Measurements from ENCODE around the gene ACTA1. TPM values are rescaled to one million over a fixed set of nuclear protein-coding genes. Genes with fewer than 3 reads are reported as not detected.
A peak's percentile ranks its signal among the peaks of the same experiment; 100 is the strongest.
"Not testable (repeated sequence)": the region's sequence is repeated elsewhere in the genome, so short reads cannot be mapped to it uniquely, and the experiment has no call there.

ACTA1 gene
- total RNA-seq, 1 donor, result not detected

GRCh38 chr1:229410692-229411433 is 23.0 kb downstream of the ACTA1 start:
- peak in 2 of 3 donors; percentile 46 to 56 for DNase-seq (ENCODE audit: low read depth in 2 of 3, low spot score in 2 of 3)

DNA sequence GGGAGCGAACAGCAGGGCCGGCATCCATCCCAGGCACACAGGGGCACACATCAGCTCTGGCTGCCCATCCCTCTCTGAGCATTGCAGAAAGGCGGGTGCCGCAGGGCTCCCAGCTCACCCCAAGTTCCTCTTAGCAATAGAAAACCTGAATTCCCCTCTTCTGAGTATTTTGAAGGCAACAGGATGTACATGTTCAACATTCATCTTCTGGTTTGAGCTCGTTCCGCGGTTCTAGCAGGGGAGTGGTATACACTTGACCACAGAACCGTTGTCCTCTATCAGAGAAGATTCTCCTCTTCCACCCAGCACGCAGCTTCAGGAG is 23.6 kb downstream of the ACTA1 start:
- DNase-seq (ENCODE audit: low read depth in 2 of 3, low spot score in 2 of 3), result peak in 2 of 3 donors; percentile 32 to 57

DNA sequence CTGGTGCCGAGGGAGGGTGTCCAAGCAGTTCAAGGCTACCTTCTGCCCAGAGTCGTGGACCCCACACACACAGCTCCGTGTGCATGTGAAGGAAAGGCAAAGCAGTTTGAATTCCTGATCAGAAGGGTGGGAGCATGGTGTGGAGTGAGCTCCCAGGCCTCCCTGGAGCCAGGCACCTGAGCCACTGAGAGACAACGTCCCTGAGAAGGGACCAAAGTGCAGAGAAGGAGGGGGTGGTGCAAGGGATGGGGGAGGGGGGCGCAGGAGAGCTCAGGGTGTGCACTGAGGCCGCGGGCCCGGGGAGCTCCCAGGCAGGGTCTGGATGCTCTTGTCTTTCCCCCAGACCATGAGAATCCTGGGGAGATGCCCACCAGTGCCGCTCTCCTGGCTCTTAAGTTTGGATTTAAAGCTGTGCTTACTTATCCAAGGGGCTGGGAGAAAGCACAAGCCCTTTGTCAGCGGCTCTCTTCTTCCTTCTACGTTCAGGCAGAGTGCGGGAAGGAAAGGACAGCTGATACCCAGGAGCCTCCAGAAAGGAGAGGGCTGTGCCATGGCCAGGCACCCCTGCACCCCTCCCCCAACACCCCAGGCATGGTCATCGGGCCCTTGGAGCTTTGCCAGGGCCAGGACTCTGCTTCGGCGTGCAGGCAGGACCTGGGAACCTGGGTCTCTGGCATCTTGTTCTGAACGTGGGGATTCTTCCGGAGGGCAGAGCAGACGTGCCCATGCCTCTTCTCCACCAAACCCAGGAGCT is 24.1 kb downstream of the ACTA1 start:
- DNase-seq (ENCODE audit: low read depth in 2 of 3, low spot score in 2 of 3), result no peak

GRCh38 chr1:229408458-229409037 is 25.3 kb downstream of the ACTA1 start:
- DNase-seq (ENCODE audit: low read depth in 2 of 3, low spot score in 2 of 3), result no peak

DNA sequence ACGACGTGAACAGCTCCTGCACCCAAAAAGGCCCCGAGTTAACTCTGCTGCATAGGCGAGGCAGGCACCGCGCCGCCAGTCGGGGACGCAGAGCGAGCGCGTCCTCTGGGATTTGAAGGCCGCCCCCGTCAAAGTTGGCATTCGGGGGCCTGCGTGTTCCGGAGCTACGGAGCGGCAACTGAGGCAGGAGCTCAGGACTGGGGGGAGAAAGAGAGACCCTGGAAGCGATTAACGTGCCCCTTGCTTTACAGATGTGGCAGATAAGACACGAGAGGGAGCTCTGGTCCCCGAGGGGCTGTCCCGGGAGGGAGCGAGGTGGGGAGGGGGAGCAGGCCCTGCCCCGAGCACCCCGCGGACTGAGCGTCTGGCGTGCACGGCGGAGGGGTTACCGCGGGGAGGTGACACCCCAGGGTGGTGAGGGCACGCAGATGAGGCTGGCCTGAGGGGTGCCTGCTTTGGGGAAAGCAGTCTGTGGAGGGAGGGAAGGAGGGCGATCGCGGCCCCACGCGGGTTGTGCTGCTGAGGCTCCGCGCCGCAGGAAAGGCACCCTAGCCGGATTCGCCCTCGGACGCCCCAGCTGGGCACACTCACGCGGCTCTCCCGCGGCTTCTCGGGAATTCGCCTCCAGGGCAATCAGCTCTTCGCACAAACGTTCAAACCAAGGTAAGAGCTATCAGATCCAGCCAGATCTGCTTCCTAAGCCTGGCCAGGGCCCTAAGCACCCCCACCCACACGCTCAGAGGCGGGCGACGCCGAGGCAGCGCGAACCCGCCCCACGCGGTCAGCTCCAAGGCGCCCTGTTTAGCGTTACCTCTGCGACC is 26.5 kb downstream of the ACTA1 start:
- DNase-seq (ENCODE audit: low read depth in 2 of 3, low spot score in 2 of 3), result peak in 1 of 3 donors; percentile 16

GRCh38 chr1:229406798-229407197 is 27.1 kb downstream of the ACTA1 start:
- DNase-seq (ENCODE audit: low read depth in 2 of 3, low spot score in 2 of 3), result peak in 1 of 3 donors; percentile 15

DNA sequence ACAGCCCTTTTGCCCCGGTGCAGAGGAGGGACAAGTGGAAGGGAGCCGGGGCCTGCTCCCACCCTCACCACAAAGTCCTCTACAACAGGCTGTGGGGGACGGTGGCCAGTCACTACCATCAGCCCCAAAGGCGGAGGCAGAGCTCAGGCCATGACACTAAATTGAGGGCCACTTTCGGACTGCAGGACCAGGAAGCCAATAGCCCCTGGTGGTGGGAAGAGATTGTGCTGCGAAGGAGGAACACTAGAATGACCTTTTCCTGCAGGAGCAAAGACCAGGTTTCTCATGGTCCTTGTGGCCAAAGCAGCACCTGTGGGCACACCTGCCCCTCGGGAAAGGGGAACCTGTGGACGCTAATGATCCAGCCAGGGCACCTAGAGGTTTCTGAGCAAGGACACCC is 30.3 kb downstream of the ACTA1 start:
- DNase-seq (ENCODE audit: low read depth in 2 of 3, low spot score in 2 of 3), result no peak

- no peak for DNase-seq (ENCODE audit: low read depth in 2 of 3, low spot score in 2 of 3)
Observed at GRCh38 chr1:229402993-229403392, 30.9 kb downstream of the ACTA1 start.

GRCh38 chr1:229402329-229402728 is 31.6 kb downstream of the ACTA1 start:
- not testable (repeated sequence) for DNase-seq (ENCODE audit: low read depth in 2 of 3, low spot score in 2 of 3)

DNA sequence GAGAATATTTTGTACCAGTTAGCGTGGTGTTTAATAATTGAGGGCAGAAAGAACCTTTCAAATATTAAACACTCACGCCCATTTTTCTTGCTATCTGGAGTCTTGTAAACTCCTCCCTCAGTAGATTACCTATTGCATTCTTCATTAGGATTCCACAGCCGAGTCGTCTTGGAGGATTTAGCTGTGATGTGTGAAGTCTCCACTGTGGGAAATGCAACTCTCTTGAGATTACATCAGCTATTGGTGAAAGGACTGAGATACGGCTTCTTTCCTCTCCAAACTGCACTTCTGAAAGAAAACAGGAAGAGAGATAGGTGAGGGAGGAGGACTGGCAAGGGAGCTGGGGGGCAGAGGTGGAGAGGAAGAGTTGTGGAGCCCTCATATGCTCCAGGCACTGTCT is 36.1 kb downstream of the ACTA1 start:
- no peak for DNase-seq (ENCODE audit: low read depth in 2 of 3, low spot score in 2 of 3)

DNA sequence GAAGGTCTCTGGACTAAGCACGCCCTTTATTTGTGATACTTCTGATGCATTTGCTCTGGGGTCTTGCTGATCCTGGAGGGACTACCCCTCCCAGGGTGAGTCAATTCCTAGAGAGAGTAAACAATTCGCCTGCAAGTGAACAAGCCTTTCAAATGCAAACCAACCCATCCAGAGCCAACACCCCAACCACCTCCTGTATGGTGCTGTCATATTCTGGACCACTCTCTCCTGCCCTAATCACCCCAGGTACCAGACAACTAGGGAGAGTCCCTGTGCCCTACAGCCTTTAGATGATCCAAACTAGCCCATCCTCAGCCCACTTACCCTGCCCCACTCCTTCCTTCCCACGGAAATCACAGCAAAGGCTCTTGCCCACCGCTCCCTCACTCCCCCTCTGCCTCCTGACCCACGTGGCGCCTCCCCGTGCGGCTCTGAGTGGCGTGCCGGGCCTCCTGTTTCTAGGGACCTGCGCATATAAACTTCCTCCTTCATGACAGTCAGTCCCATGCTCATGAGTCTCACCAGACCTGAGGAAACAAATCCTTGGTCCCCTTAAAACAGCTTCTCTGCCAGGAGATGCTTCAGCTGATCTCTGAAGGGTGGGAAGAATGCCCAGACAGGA is 37.2 kb downstream of the ACTA1 start:
- DNase-seq (ENCODE audit: low read depth in 2 of 3, low spot score in 2 of 3), result peak in 1 of 3 donors; percentile 19

GRCh38 chr1:229394517-229394916 is 39.4 kb downstream of the ACTA1 start:
- DNase-seq (ENCODE audit: low read depth in 2 of 3, low spot score in 2 of 3), result not testable (repeated sequence)

DNA sequence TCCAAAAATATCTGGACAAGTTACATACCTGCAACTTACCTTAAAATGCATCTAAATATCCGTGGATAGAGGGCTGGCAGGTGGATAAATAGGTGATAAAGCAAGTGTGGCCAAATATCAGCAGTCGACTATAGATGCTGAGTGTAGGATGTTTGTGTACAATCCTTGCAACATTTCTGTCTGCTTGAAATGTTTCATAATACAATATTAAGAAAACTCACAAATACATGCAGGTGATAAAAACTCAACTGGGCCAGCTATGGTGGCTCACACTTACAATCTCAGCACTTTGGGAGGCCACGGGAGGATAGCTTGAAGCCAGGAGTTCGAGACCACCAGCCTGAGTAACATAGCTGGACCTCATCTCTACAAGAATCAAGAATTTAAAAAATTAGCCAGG is 41.0 kb downstream of the ACTA1 start:
- no peak for DNase-seq (ENCODE audit: low read depth in 2 of 3, low spot score in 2 of 3)

DNA sequence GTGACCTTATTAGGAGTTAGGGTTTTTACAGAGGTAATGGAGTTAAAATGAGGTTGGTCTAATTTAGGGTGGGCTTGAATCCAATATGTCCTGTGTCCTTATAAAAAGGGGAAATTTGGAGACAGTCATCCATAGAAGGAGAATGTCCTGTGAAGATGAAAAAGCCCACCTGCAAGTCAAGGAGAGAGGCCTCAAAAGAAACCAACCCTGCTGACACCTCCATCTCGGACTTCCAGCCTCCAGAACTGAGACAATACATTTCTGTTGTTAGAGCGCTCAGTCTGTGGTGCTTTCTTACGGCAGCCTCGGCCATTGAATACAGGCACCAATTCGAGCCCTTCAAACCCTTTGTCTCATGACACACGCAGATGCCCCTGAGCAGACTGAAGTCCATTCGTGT is 43.8 kb downstream of the ACTA1 start:
- DNase-seq (ENCODE audit: low read depth in 2 of 3, low spot score in 2 of 3), result no peak

DNA sequence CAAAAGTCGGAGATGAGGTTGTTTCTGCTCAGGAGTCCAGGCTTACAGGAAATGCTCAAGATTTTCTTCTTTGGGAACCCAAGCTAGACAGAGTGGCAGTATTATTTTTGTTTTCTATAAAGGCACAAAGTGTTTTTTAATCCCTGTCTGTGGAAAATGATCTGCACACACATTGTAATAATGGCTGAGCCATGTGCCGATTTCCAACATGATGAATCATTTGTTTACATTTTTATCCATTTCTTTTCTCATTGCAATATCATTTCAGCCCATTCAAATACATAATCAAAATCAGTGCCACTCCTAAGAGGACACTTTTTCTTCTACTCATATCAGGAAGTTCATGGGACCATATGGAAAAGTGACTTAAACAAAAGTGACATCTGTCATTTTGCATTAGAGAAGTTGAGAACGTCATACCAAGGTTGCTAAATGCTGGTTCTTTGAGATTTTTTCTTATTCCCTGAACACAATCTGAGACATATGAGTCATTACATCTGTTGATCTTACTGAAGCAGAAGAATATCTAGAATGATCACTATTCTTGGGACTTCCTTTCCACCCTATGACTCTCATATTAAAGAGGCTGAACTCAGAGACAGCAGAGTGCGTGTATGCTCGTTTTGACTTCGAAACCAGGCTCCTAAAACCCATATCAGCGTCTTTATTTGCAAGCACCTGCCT is 44.9 kb downstream of the ACTA1 start:
- DNase-seq (ENCODE audit: low read depth in 2 of 3, low spot score in 2 of 3), result no peak

DNA sequence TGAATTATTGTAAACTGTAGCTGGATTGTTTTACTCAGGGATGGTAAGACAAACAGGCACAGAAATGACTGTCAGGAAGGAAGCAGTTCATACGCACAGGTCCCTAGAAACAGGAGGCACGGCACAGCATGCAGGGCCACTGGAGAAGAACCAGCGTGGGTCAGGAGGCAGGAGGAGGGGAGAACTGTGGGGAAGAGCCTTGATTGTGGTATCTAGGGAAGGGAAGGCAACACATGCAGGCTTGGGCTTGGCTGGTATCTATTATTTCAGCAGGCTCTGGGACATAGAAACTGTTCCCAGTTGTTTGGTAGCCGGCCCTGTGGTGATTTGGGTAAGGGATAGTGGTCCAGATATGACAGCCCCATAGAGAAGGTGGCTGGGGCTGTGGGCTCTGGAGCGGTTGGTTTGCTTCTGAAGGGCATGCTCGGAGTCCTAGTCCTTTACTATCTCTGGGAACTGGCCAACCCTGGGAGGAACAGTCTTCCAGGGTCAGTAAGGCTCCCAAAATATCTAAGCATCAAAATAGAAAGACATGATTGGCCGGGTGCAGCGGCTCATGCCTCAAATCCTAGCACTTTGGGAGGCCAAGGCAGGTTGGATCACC is 47.9 kb downstream of the ACTA1 start:
- DNase-seq (ENCODE audit: low read depth in 2 of 3, low spot score in 2 of 3), result no peak

- no peak for DNase-seq (ENCODE audit: low read depth in 2 of 3, low spot score in 2 of 3)
Observed at GRCh38 chr1:229384822-229385221, 49.1 kb downstream of the ACTA1 start.

- DNase-seq (ENCODE audit: low read depth in 2 of 3, low spot score in 2 of 3), result no peak
Observed at GRCh38 chr1:229383961-229384360, 49.9 kb downstream of the ACTA1 start.

DNA sequence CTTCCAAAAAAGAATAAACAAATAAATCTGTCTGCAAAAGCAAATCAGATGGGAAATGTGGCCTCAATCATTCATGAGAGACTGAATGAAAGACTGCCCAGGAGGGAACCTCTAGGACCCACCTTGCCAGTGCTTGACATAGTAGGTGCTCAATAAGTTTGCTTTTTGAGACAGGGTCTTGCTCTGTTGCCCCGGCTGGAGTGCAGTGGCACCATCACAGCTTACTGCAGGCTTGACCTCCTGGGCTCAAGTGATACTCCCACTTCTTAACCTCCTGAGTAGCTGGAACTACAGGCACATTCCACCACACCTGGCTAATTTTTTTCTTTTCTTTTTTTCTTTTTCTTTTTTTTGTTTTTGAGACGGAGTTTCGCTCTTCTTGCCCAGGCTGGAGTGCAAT is 50.7 kb downstream of the ACTA1 start:
- DNase-seq (ENCODE audit: low read depth in 2 of 3, low spot score in 2 of 3), result no peak
